ENCODE measurements around the gene SAMSN1. TPM values are rescaled to one million over a fixed set of nuclear protein-coding genes. Genes with fewer than 3 reads are reported as not detected.

Gene SAMSN1
- total RNA-seq, 1 experiment from 2014 or later: not detected

DNA sequence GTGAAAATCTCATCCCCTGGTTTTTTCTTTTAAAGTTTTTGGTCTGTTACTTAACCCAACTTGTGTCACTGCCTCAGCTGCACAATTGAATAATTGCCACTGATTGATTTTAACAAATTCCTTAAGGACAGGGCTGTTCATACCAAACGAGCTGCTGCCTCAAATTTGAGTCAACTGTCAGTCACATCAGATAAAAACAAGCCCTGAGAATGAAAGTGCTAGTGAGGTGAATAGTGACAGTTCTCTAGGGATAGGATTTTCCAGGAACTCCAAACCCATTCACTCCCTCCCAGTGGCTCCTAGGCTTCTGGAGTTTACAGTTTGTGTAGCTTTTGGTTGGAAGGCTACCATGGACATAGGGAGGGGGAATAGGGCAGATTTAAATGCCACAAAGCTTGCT, 79.4 kb downstream of the SAMSN1 start:
- in situ Hi-C loops (cut with HindIII; ENCODE audit: low pct_unique_long_range_greater_than_20kb, low sequenced_read_pairs): no loop called here
- no peak for DNase-seq (ENCODE audit: low read depth)

DNA sequence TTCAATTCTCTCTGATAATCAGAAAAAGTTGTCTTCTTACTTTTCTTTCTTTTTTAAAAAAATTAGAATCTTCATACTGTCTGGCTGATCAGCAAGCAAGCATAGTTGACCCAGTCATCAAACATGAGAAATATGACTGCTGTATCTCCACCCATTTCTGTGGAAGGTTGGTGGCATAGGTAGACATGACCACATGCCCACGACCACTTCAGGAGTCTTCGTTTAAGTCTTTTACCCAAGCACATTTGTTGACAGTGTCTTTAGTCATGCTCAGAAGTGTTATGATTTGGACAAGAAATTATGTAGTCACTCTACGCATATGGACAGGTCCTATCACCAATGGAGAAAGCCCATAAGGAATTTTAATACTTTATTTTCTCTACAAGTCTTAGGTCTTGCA, 88.4 kb downstream of the SAMSN1 start:
- no peak for DNase-seq (ENCODE audit: low read depth)
- in situ Hi-C loops (cut with HindIII; ENCODE audit: low pct_unique_long_range_greater_than_20kb, low sequenced_read_pairs): no loop called here

DNA sequence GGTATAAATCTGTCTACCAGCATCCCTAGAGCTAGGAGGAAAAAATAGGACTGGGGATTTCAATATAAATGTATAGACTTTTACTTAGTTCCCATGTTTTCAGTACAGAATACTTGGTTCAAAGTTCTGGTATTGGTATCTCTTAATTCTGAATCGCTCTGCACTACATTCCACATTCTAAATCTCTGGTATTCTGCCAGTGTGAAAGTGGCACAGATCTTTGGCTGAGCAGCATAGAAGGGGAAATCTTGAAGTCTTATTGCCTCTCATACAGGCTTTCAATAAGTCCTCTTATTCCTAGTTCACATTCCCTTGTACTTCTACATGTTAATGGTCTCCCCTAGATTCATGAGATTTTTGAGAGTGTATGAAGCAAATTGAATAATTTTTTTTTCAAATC, 89.2 kb downstream of the SAMSN1 start:
- no peak for DNase-seq (ENCODE audit: low read depth)
- in situ Hi-C loops (cut with HindIII; ENCODE audit: low pct_unique_long_range_greater_than_20kb, low sequenced_read_pairs): no loop called here

DNA sequence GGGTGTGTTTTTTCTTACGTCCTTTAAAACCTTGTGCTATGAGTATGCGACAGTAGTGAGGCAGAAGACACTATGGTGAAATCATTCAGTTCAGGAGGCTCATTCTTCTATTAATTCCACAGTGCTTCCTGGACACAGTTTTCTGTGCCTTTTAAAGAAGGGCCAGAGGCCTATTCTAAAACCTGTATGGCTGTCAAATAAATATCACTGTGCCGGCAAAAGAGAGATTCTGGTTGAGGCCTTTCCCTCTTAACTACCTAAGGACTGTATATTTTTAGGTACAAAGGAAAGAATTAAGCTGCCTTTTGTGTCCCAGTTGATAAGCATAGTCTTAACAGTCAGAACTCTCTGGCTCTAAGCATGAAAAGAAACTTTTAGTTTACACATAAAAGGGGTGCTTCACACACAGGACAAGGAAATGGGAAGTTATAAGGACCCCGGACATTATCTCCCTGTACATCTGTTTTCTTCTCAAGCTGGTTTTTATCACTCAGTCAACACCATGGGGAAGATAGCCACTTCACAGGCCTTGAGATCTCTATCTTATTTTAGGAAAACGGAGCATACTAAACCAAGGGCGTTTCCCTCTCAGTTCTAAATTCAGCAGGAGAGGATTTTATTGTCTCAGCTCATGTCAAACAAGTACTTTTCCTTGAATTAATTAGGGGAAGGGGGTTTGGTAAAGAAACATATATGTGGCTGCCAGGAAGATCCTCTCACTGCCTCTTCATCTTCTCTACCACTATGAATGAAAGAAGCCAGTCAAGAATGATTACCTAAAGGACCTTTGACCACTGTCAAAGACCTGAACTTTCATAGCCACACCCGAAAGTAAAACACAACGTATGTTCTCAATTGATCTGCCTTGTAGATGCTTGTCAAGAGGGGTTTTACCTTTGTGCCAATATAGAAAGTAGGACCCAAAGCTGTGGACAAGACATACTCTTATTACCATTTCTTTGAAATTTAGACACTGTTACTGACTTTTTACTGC, 91.8 kb downstream of the SAMSN1 start:
- in situ Hi-C loops (cut with HindIII; ENCODE audit: low pct_unique_long_range_greater_than_20kb, low sequenced_read_pairs): no loop called here
- no peak for DNase-seq (ENCODE audit: low read depth)

DNA sequence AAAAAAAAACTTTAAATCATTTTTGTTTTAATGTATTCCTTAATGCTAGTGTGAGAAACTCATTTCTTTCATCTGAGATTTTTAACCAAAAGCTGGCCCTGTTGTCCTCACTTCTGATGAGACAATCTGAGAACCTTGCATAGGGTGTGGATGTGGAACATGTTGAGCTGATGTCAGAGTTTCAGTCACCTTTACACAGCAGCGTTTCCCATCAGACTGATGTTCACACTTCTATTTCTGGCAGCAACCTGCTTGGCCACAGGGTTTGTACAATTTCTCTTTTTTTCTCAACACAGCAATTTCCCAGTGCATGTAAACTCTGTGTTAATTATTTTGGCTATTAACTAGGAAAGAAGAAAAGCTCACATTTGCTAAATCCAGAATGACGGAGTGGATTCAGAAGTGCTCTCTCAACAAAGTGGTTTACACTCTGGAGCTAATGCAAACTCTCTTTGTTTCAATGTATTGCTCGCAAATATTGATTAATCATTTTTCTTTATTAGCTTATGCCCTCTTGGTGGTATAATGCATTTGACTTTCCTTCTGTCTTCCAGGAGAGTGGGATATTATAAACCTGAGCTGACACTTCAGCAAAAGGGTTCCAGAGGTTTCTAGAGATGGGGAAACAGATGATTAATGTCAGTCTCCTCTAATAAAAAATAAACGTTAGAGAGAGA, 92.6 kb downstream of the SAMSN1 start:
- in situ Hi-C loops (cut with HindIII; ENCODE audit: low pct_unique_long_range_greater_than_20kb, low sequenced_read_pairs): no loop called here
- DNase-seq (ENCODE audit: low read depth): no peak

- in situ Hi-C loops (cut with HindIII; ENCODE audit: low pct_unique_long_range_greater_than_20kb, low sequenced_read_pairs): no loop called here
- DNase-seq (ENCODE audit: low read depth): no peak
Observed at GRCh38 chr21:14452727-14453241, 93.3 kb downstream of the SAMSN1 start.

DNA sequence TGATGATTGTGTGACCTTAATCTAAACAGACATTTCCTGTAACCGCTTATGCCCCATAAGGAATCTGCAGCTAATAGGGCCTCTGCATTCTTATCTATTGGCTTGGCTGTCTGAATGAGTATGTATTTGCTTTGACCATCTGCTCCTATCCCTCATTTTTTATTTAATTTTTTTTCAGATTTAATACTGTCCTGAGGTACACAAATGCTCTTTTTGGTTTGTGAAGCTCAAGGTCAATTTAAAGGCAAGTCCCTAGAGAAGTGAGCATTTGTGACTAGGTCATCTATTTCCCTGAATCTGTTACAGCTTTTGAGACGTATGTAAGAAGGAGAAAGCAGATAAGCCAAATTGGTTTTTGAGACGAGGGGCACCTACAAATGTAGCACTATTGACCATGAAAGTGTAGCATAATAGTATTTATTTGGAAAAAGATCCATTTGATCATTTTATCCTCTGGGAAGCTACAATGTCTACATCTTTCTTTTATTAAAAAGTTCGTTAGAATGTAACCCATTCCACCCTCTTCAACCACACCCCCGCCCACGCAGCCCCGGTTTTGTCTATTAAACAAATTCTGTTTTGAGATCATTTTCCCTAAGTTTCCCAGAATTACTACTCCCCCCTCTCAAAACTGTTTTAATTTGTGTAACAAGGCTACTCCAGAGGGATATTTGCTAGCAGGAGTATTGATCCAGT, 93.9 kb downstream of the SAMSN1 start:
- no peak for DNase-seq (ENCODE audit: low read depth)
- in situ Hi-C loops (cut with HindIII; ENCODE audit: low pct_unique_long_range_greater_than_20kb, low sequenced_read_pairs): no loop called here

GRCh38 chr21:14451546-14451945, 94.6 kb downstream of the SAMSN1 start:
- in situ Hi-C loops (cut with HindIII; ENCODE audit: low pct_unique_long_range_greater_than_20kb, low sequenced_read_pairs): no loop called here
- no peak for DNase-seq (ENCODE audit: low read depth)

GRCh38 chr21:14448784-14449183, 97.3 kb downstream of the SAMSN1 start:
- in situ Hi-C loops (cut with HindIII; ENCODE audit: low pct_unique_long_range_greater_than_20kb, low sequenced_read_pairs): no loop called here

GRCh38 chr21:14438211-14438610, 107.9 kb downstream of the SAMSN1 start:
- in situ Hi-C loops (cut with HindIII; ENCODE audit: low pct_unique_long_range_greater_than_20kb, low sequenced_read_pairs): no loop called here
- no peak for DNase-seq (ENCODE audit: low read depth)

More at GRCh38 chr21:14448784-14449183, 97.3 kb downstream of the SAMSN1 start:
- no peak for DNase-seq (ENCODE audit: low read depth)

DNA sequence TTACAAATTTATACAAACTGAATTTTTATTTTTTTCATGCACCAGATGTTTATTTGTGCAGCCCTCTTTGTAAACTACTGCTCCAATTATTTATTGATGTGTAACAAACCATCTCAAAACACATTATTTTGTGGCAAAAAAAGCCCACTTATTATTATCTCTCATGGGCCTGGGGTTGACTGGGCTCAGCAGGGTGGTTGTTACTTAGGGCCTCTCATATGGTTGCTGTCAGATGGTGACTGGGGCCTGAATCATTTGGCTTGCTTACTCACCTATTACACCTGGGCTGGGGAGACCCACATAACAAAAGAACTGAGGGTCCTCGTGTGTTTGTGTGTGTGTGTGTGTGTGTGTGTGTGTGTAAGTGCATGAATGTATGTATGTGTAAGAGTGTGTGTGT, 110.7 kb downstream of the SAMSN1 start:
- in situ Hi-C loops (cut with HindIII; ENCODE audit: low pct_unique_long_range_greater_than_20kb, low sequenced_read_pairs): no loop called here
- DNase-seq (ENCODE audit: low read depth): no peak

Other genes starting within 250 kb of the SAMSN1 start
- 19.5 and 22.7 TPM in 2 replicates for gene HSPA13, start 163.2 kb downstream of the SAMSN1 start, total RNA-seq (2014; rRNA removed; shearing (Covaris generic); ENCODE audit: low replicate concordance)